IMR-90 (cell line): ENCODE data around the gene CIB2. TPM values are rescaled to one million over a fixed set of nuclear protein-coding genes. Genes with fewer than 3 reads are reported as not detected.

Experiments used
- ATAC-seq: fragments of 200-7000 bp; cut with Tn5 transposase; 2 replicates; pipeline ENCODE4 v1.9.1; 2020; ENCODE audit warnings: low read depth, mild to moderate bottlenecking, moderate library complexity
- BruUV-seq: library from RNA; stranded (reverse); fragments of 400-500 nt; replicated peaks from 2 replicates; lab custom pipeline; 2021; lab: Mats Ljungman, UMichigan
- CTCF ChIA-PET: fragments of 300-600 bp; formaldehyde crosslinking; extraction: SDS; loops from one replicate; lab custom pipeline; 2021; ENCODE audit warnings: antibody characterized with exemption; lab: Yijun Ruan, JAX
- POLR2A ChIA-PET: fragments of 300-600 bp; sonication (Branson Sonifier 250); formaldehyde crosslinking; loops from one replicate; lab custom pipeline; 2022; ENCODE audit warnings: antibody characterized with exemption; ENCODE audit not compliant: unreplicated experiment; lab: Charles Lee
- DNase-seq: peaks from one replicate; pipeline ENCODE4 v3.0.0; 2013
- H2AFZ ChIP-seq: replicated peaks from 2 replicates; pipeline ENCODE3; 2013; ENCODE audit warnings: low read length, mild to moderate bottlenecking; ENCODE audit not compliant: poor library complexity
- H2AK5ac ChIP-seq: 2 replicates; pipeline ENCODE4 v1.6.1; 2013; ENCODE audit warnings: low read depth, low read length, inconsistent platforms
- H2AK9ac ChIP-seq: replicated peaks from 2 replicates; pipeline ENCODE3; 2013; ENCODE audit warnings: mild to moderate bottlenecking, low read depth, low read length, moderate library complexity; ENCODE audit not compliant: poor library complexity
- H2BK120ac ChIP-seq: 2 replicates; pipeline ENCODE4 v1.6.1; 2013; ENCODE audit warnings: low read depth, low read length, inconsistent platforms
- H2BK15ac ChIP-seq: 3 replicates; pipeline ENCODE4 v1.6.1; 2013; ENCODE audit warnings: low read depth, low read length, inconsistent platforms
- H2BK20ac ChIP-seq: 2 replicates; pipeline ENCODE4 v1.6.1; 2013; ENCODE audit warnings: low read depth, mild to moderate bottlenecking, inconsistent platforms, low read length, moderate library complexity
- H2BK5ac ChIP-seq: 2 replicates; pipeline ENCODE4 v1.6.1; 2013; ENCODE audit warnings: mild to moderate bottlenecking, low read depth, low read length, inconsistent platforms; ENCODE audit not compliant: poor library complexity, severe bottlenecking
- H3K14ac ChIP-seq: replicated peaks from 2 replicates; pipeline ENCODE4 v1.6.1; 2013; ENCODE audit warnings: low read depth, low read length, inconsistent platforms
- H3K18ac ChIP-seq: 2 replicates; pipeline ENCODE4 v1.6.1; 2013; ENCODE audit warnings: low read depth, low read length, control low read depth
- H3K23ac ChIP-seq: 2 replicates; pipeline ENCODE4 v1.6.1; 2013; ENCODE audit warnings: low read depth, low read length, inconsistent platforms
- H3K27ac ChIP-seq: 2 replicates; pipeline ENCODE4 v1.5.1; 2013; ENCODE audit warnings: mild to moderate bottlenecking, control low read depth, low read length; ENCODE audit not compliant: insufficient read depth
- H3K27me3 ChIP-seq: 2 replicates; pipeline ENCODE4 v1.6.1; 2013; ENCODE audit warnings: low read length; ENCODE audit not compliant: control insufficient read depth, insufficient read depth
- H3K36me3 ChIP-seq: 2 replicates; pipeline ENCODE4 v1.6.1; 2013; ENCODE audit warnings: low read length, mixed read lengths; ENCODE audit not compliant: control insufficient read depth, insufficient read depth
- H3K4ac ChIP-seq: 2 replicates; pipeline ENCODE4 v1.6.1; 2013; ENCODE audit warnings: low read depth, low read length, inconsistent platforms
- H3K4me1 ChIP-seq: 2 replicates; pipeline ENCODE4 v1.6.1; 2013; ENCODE audit warnings: low read length, mixed read lengths; ENCODE audit not compliant: control insufficient read depth, insufficient read depth
- H3K4me2 ChIP-seq: 2 replicates; pipeline ENCODE4 v1.6.1; 2013; ENCODE audit warnings: low read depth, mild to moderate bottlenecking, control low read depth, low read length, moderate library complexity
- H3K4me3 ChIP-seq: 2 replicates; pipeline ENCODE4 v1.5.1; 2013; ENCODE audit warnings: low read depth, mild to moderate bottlenecking, control low read depth, low read length, moderate library complexity; ENCODE audit not compliant: insufficient read depth
- H3K56ac ChIP-seq: 2 replicates; pipeline ENCODE4 v1.6.1; 2013; ENCODE audit warnings: low read length, inconsistent platforms; ENCODE audit not compliant: insufficient read depth; ENCODE audit errors: extremely low read depth
- H3K79me1 ChIP-seq, 2 experiments: 2 replicates each; pipeline ENCODE4 v1.6.1; 2013; ENCODE audit warnings: low read length in 2 of 2, inconsistent platforms in 1 of 2, low read depth in 1 of 2
- H3K9ac ChIP-seq: 2 replicates; pipeline ENCODE4 v1.6.1; 2013; ENCODE audit warnings: low read depth, low read length, control low read depth
- H3K9me1 ChIP-seq: 2 replicates; pipeline ENCODE4 v1.6.1; 2013; ENCODE audit warnings: low read length, inconsistent platforms; ENCODE audit not compliant: insufficient read depth
- H3K9me3 ChIP-seq: 2 replicates; pipeline ENCODE4 v1.6.1; 2013; ENCODE audit warnings: low read length; ENCODE audit not compliant: control insufficient read depth, insufficient read depth
- H4K20me1 ChIP-seq: 2 replicates; pipeline ENCODE4 v1.6.1; 2013; ENCODE audit warnings: low read length, inconsistent platforms; ENCODE audit not compliant: insufficient read depth
- H4K5ac ChIP-seq: 2 replicates; pipeline ENCODE4 v1.6.1; 2013; ENCODE audit warnings: mild to moderate bottlenecking, low read depth, low read length, control low read depth
- H4K8ac ChIP-seq, 2 experiments: 2 replicates each; pipeline ENCODE4 v1.6.1; 2013; ENCODE audit warnings: low read depth in 2 of 2, low read length in 2 of 2, control low read depth in 1 of 2, inconsistent platforms in 1 of 2
- H4K91ac ChIP-seq: 2 replicates; pipeline ENCODE4 v1.6.1; 2013; ENCODE audit warnings: low read depth, low read length, inconsistent platforms; ENCODE audit not compliant: insufficient read depth
- BHLHE40 ChIP-seq: fragments of 150-350 bp; IDR thresholded peaks from 2 replicates; pipeline ENCODE4 v1.6.1; 2016; ENCODE audit warnings: mild to moderate bottlenecking, low read depth, low read length
- CEBPB ChIP-seq: IDR thresholded peaks from 2 replicates; pipeline ENCODE4 v1.6.1; 2012; ENCODE audit warnings: low read depth, low read length, improper control_type of control experiment
- CHD1 ChIP-seq: IDR thresholded peaks from 2 replicates; pipeline ENCODE4 v1.6.1; 2012; ENCODE audit warnings: low read depth, low read length, improper control_type of control experiment
- MAZ ChIP-seq: IDR thresholded peaks from 2 replicates; pipeline ENCODE4 v1.6.1; 2012; ENCODE audit warnings: low read depth, mild to moderate bottlenecking, low read length, improper control_type of control experiment, moderate library complexity, borderline replicate concordance
- MXI1 ChIP-seq: IDR thresholded peaks from 2 replicates; pipeline ENCODE4 v1.6.1; 2012; ENCODE audit warnings: low read depth, mild to moderate bottlenecking, low read length, moderate library complexity, borderline replicate concordance
- WGBS, 2 experiments: methylation state at CpG; one replicate each; pipeline versions ENCODE4 v1.1.5 to v1.1.7; 2013; ENCODE audit warnings: missing lambda C conversion rate in 2 of 2; ENCODE audit not compliant: insufficient read length in 1 of 2; ENCODE audit errors: extremely low coverage in 2 of 2; 5-methylcytosine and 5-hydroxymethylcytosine counted together
- dilution Hi-C: fragments of 300-500 bp; cut with HindIII; formaldehyde crosslinking; loops from one replicate; pipeline ENCODE4 v1.14.3; 2018; ENCODE audit warnings: low sequenced_read_pairs; ENCODE audit not compliant: unreplicated experiment
- in situ Hi-C: fragments of 300-500 bp; cut with MboI; formaldehyde crosslinking; loops from 3 replicates; pipeline ENCODE4 v1.14.3; 2019; ENCODE audit warnings: low sequenced_read_pairs, inconsistent platforms, mixed read lengths
- intact Hi-C: fragments of 100-400 bp; cut with micrococcal nuclease; formaldehyde crosslinking; loops from 2 replicates; pipeline ENCODE4 v1.10.0; 2022
- polyA plus RNA-seq, 3 experiments: library from polyadenylated mRNA; depleted of rRNA; stranded (reverse); fragments of >200 nt; gene quantifications; 2 replicates each; pipeline ENCODE4 v1.2.3, GENCODE V29; 2012; ENCODE audit warnings: low replicate concordance in 1 of 3
- total RNA-seq: library from RNA; depleted of rRNA; stranded (reverse); fragments of >200 nt; gene quantifications from 2 replicates; pipeline ENCODE4 v1.2.3, GENCODE V29; 2012
- TF ChIP-seq, protein P1 (sequence below): fragments of 150-350 bp; IDR thresholded peaks from 2 replicates; pipeline ENCODE4 v1.6.1; 2016; ENCODE audit warnings: low read depth, mild to moderate bottlenecking, low read length, moderate library complexity, borderline replicate concordance

The CIB2 gene
- total and polyA plus RNA-seq, 2 of the 4 experiments (the other 2 are of a cell fraction), result 2.2 to 2.4 TPM

DNA sequence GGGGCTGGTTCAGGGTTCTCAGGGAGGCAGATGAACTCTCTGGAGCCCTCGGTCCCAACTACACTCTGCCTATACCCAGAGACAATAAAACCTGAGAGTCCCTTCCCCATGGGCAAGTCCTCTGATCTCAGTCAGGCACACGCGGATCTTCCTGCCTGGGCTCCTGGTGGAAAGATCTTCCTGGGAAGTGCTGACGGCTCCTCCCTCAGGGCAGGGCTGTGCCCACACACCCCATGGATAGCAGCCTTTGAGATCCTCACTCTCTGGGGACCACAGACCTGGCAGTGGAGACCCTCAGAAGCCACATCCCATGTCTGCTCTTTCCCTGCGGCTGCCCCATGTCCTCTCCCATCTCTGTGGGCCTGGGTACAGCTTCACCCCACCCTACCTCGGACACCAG, 28.5 kb downstream of the CIB2 start:
- ChIA-PET POLR2A (no interaction called here), CTCF (no interaction called here)
- Histone ChIP-seq H3K14ac (no peak overlapping the region), H3K27ac (no peak overlapping the region), H4K8ac (no peak overlapping the region), H3K56ac (no peak overlapping the region), H3K9me1 (no peaks in the 10 kb centered on the region), H2AFZ (no peak overlapping the region), H3K4me2 (no peak overlapping the region), H3K27me3 (peaks cover 16% of the 10 kb centered on the region), H4K5ac (no peak overlapping the region), H3K18ac (no peak overlapping the region), H3K4ac (no peak overlapping the region), H3K4me3 (no peak overlapping the region), H3K36me3 (no peaks in the 10 kb centered on the region), H4K20me1 (no peaks in the 10 kb centered on the region), H2BK20ac (no peak overlapping the region), H3K79me1 (no peaks in the 10 kb centered on the region), H3K23ac (no peak overlapping the region; the same call in 1 of the 2 replicates), H2AK5ac (no peak overlapping the region), H2AK9ac (no peak overlapping the region), H3K9me3 (no peaks in the 10 kb centered on the region), H2BK120ac (no peak overlapping the region), H2BK15ac (no peak overlapping the region), H3K4me1 (no peaks in the 10 kb centered on the region; the same call in 1 of the 2 replicates), H2BK5ac (no peak overlapping the region), H4K91ac (no peak overlapping the region), H3K9ac (no peak overlapping the region)
- in situ Hi-C loops (no loop called here), dilution Hi-C loops (no loop called here), intact Hi-C loops (no loop called here)
- BruUV-seq, result no TSS peak
- DNase-seq (no peak), ATAC-seq (no peak)
- 92% methylated on average over 2 of the region's 6 CpGs; no CpG with 5 or more reads in 1 of the 2 experiments for WGBS, 2 experiments
- TF ChIP-seq MXI1 (no peak), MAZ (no peak), BHLHE40 (no peak), CHD1 (no peak), CEBPB (no peak)
- TF ChIP-seq, protein P1, sequence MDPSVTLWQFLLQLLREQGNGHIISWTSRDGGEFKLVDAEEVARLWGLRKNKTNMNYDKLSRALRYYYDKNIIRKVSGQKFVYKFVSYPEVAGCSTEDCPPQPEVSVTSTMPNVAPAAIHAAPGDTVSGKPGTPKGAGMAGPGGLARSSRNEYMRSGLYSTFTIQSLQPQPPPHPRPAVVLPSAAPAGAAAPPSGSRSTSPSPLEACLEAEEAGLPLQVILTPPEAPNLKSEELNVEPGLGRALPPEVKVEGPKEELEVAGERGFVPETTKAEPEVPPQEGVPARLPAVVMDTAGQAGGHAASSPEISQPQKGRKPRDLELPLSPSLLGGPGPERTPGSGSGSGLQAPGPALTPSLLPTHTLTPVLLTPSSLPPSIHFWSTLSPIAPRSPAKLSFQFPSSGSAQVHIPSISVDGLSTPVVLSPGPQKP, result no peak
